GM19438 (cell line): Measurements from ENCODE around the gene ARID3A.
"Not testable (repeated sequence)": the region's sequence is repeated elsewhere in the genome, so short reads cannot be mapped to it uniquely, and the experiment has no call there.

Experiments
- ATAC-seq: cut with Tn5 transposase; IDR thresholded peaks from one replicate; pipeline ENCODE4 v1.9.1; 2021; ENCODE audit warnings: low read depth; ENCODE audit not compliant: unreplicated experiment

Gene ARID3A

GRCh38 chr19:1012334-1012733 is 86.5 kb downstream of the ARID3A start:
- ATAC-seq = no peak

GRCh38 chr19:1013218-1013617 is 87.4 kb downstream of the ARID3A start:
- no peak for ATAC-seq

GRCh38 chr19:1014161-1015060 is 88.6 kb downstream of the ARID3A start:
- ATAC-seq = no peak

- ATAC-seq = no peak
Observed at GRCh38 chr19:1015061-1015781, 89.4 kb downstream of the ARID3A start.

GRCh38 chr19:1015782-1016646 is 90.2 kb downstream of the ARID3A start:
- ATAC-seq = no peak

- ATAC-seq = no peak
Observed at GRCh38 chr19:1016647-1017114, 90.8 kb downstream of the ARID3A start.

GRCh38 chr19:1017115-1017905 is 91.5 kb downstream of the ARID3A start:
- no peak for ATAC-seq

- ATAC-seq = no peak
Observed at GRCh38 chr19:1017906-1018305, 92.1 kb downstream of the ARID3A start.

- ATAC-seq = no peak
Observed at GRCh38 chr19:1018393-1018792, 92.6 kb downstream of the ARID3A start.

GRCh38 chr19:1018932-1019615 is 93.2 kb downstream of the ARID3A start:
- ATAC-seq = no peak

- ATAC-seq = no peak
Observed at GRCh38 chr19:1019616-1019961, 93.8 kb downstream of the ARID3A start.

GRCh38 chr19:1019980-1020867 is 94.4 kb downstream of the ARID3A start:
- ATAC-seq = no peak

GRCh38 chr19:1020868-1021425 is 95.1 kb downstream of the ARID3A start, which contains the start of gene TMEM259:
TSS of gene TMEM259 (minus strand) at chr19:1021123. CDS start at chr19:1020996, 127 bp downstream.
- ATAC-seq = peak; percentile 71

- not testable (repeated sequence) for ATAC-seq
Observed at GRCh38 chr19:1023883-1024188, 98.0 kb downstream of the ARID3A start.

- ATAC-seq = not testable (repeated sequence)
Observed at GRCh38 chr19:1025080-1025479, 99.2 kb downstream of the ARID3A start.
